Femur (tissue), 1 donor: ENCODE data around the gene ELOB.
"Not testable (repeated sequence)": the region's sequence is repeated elsewhere in the genome, so short reads cannot be mapped to it uniquely, and the experiment has no call there.

Experiments used
- DNase-seq: peaks from one replicate; pipeline ENCODE4 v3.0.0-alpha.2; 2017

ELOB gene

DNA sequence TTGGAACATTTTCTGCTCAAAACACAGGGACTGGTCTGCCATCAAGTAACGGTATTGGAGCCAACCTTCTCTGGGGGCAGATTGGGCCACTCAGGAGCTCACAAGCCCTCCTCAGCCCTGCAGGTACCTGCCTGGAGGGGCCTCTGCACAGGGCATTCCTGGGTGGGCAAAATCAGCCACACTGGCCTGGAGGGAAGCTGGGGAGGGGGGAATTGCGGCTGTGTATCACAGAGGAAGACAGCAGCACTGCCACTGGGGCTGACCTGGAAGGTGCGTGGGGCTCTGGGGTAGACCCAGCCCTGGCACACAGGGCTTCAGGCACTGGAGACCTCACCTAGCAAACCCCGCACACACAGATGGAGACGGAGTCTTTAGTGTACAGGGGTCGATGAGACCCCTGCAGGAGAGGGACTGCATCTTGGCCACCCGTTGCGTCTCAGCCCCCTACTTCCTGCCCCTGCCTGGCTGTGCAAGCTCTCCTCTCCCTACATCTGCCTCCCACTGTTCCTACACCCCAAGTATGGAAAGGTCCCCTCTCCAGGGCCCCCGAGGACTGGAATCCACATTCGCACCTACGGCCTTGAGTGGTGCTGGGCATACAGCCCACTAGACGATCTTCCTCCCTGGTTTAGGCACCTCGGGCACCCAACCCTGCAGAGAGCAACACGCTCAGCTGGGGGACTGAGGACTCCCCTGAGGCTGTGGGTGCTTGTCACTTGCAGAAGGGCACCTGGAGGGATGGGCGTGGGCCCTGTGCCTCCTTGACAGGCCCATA lies 31.8 kb downstream of the ELOB start:
- no peak for DNase-seq

DNA sequence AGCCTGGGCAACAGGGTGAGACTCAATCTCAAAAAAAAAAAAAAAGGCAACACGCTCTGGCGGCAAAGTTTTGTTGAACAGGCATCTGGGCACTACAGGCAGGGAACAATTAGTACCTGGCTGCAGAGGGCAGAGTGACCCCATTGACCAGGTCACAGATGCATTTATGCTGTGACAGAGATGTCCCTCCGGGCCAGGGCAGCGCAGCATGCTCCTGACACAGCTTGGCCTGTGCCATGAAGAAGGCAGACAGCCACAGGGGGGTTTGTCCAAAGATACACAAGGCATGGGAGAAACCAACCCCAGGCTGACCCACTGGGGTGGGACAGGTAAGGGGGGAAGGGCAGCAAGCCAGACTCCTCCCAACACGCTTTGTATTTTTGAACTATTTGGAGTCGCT lies 32.4 kb downstream of the ELOB start:
- no peak for DNase-seq

DNA sequence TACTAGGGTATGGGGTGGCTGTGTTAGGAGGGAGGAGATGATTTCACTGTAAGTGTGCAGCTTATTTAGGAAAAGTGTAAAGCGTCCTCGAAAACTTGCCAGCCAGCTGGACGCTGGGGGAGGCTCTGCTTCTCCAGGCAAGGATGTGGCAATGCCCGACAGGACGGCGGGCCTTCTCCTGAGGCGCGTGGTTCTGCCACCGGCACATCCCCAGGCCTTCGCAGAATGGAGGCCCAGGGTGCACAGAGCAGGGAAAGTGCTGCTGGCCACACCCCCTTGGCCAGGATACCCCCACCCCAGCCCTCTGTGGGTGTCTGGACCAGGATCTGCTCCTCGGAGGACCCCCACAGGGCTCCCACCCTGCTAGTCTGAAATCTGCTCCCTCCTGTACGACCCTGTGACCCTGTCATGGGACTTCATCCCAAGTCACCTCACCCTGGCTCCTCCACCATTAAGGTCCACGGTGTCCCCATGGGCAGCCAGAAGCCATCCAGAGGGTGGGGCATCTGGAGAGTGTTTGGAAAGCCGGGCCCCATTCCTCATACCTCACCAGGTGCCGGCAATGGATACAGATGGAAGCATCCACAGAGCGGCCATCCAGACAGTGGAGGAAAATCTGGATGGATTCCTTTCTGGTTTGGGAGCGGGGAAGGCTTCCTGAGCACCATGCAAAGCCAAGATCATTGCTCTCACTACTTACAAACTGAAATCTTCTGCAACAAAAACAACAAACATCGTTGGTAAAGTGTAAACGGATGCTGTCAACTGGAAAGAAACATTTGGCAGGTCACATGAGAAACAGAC lies 33.9 kb downstream of the ELOB start:
- DNase-seq: no peak

DNA sequence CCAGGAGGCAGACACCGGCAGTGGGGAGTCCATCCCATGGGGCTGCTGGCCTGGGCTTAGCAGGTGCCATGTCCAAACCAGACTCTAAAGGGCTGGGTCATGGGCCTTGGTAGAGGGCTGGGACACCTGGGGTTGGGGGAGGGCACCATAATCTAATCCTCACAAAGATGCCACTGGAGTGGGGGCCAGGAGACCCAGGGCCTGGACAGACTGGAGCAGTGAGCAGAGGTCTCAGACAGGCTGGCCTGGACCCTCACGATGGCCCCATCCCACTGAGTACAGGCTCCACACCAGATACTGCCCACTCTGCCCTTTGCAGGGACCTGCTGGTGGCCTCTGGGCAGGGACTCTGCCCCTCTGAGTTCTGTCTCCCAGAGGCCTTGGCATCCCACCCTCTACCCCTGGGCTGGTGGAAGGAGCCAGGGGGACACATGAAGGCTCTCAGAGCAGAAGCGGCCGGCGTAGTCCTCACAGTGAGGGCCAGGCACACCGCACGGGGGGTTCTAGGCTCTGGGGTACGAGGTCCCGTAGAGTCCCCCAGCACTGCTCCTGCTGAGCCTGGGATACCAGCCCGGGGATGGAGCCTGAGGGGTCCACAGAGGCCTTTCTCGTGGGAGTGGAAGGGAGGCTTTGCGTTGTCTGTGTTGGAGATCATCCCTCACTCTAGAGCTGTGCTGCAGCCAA lies 34.6 kb downstream of the ELOB start:
- no peak for DNase-seq

GRCh38 chr16:2741168-2741567 lies 35.9 kb downstream of the ELOB start:
- DNase-seq: no peak

GRCh38 chr16:2740476-2740875 lies 36.6 kb downstream of the ELOB start:
- no peak for DNase-seq

- no peak for DNase-seq
Observed at GRCh38 chr16:2739625-2740430, 37.3 kb downstream of the ELOB start.

DNA sequence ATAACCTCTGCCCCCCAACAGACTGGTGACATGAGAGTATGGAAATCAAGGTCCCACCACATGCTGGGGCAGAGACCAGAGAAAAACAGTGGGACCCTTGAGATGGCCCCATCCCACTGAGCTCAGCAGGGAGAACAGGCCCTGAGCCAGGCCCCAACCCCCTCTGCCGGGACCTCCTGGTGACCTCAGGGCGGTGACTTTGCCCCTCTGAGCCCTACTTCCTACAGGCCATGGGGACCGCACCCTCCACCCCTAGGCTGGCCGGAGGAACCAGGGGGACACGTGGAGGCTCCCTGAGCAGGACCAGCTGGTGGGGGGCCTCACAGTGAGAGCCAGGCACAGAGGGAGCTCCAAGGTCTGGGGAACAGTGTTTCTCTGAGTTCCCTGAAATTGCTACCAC lies 38.5 kb downstream of the ELOB start:
- DNase-seq: no peak

DNA sequence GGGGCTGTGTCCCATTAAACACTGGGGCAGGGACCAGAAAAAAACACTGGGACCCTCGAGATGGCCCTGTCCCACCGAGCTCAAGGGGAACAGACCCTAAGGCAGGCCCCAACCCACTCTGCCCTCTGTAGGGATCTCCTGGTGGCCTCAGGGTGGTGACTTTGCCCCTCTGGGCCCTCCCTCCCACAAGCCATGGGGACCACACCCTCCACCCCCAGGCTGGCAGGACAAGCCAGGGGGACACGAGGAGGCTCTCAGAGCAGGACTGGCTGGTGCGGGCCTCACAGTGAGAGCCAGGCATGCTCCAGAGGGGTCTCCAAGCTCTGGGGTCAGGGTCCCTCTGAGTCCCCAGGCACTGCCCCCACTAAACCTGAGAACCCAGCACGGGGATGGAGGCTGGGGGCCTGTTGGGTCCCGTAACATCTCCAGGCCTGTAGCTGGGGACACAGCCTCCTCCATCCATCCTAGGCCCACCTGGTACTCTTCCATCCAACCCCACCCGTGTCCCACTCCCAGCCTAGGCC lies 39.1 kb downstream of the ELOB start:
- DNase-seq: no peak

DNA sequence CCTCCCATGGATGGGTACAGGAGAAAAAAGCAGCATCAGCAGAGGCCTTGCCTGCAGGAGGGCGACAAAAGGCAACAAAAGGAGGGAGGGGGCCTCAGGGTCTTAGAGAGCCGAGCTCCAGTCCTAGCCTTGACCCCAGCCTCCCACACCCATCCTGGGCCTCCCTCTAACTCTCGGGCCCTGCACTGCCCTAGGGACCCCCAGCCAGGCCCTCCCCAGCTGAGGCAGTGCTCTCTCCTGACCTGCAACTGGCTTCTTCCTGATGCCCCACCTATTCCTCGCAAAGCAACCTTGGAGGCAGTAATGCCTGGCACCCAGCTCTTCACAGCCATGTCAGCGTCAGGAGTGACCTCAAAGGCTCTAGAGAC lies 39.9 kb downstream of the ELOB start:
- DNase-seq: no peak

DNA sequence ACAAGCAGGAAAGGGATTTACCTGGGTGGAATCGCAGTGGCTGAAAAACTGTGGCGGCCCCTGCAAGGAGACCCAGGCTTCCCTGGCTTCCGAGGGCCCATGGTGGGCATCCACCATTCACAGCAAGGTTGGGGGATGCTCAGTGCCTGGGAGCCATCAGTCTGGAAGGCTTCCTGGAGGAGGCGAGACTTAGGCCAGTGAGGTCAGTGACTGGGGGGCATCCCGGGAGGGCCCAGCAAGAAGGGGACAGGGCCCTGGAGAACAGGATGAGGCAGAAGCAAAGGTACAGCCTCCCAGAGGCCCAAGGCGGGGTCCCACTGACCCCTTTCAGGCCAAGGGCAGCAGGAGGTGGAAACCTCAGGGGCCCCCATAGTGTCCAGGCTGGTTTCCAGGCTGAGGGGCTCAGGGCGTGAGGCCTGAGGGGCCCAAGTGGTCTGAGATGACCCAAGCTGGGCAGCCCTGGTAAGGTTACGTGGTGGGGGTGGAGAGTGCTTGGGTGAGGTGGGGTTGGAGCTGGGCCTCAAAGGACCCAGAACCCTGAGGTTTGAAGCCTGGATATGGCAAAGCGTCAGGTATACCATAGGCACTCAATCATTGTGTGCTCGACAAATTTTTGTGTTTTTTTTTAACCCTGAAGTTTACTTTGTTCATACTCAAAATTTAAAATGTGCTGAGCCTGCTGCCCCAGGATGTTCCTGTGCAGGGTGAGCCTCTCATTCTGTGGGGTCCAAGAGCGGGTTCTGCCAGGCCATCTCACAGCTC lies 40.4 kb downstream of the ELOB start:
- DNase-seq: no peak

- DNase-seq: no peak
Observed at GRCh38 chr16:2734844-2735515, 42.1 kb downstream of the ELOB start.

GRCh38 chr16:2728034-2728433 lies 49.0 kb downstream of the ELOB start:
- no peak for DNase-seq

DNA sequence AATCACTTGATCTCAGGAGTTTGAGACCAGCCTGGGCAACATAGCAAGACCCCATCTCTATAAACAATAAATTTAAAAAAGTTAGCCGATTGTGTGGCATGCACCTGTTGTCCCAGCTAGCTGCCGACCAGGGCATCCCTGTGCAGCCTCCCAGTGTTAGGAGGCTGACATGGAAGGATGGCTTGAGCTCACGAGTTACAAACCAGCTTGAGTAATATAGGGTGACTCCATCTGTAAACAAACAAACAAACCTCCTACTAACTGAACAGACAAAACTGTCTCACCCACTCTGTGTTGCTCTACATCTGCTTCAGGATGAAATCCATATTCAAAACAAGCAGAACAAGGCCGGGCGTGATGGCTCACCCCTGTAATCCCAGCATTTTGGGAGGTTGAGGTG lies 50.2 kb downstream of the ELOB start:
- DNase-seq: no peak

GRCh38 chr16:2724816-2725348 lies 52.2 kb downstream of the ELOB start:
- DNase-seq: no peak

DNA sequence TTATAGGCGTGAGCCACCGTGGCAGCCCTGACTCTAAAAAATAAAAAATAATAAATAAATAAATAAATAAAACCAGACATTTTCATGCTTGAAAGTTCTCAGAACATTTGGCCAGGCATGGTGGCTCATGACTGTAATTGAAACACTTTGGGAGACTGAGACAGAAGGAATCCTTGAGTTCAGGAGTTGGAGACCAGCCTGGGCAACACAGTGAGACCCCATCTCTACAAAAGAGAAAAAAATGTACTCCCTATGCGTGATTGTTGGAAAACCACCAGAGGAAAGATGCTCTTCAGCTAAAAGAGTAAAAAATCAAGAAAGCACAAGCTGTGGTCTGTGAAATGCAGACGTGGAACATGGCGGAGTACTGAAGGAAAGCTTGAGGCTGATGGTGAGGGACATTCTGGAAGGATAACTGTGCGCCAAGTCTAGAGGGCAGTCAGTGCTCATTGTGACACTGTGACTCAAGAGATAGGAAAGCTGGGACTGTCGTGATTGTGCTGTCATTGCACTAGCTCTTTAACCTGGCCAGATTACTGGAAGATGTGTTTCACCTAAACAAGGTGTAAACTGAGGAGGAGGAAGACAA lies 52.9 kb downstream of the ELOB start:
- no peak for DNase-seq

- not testable (repeated sequence) for DNase-seq
Observed at GRCh38 chr16:2721634-2722173, 55.4 kb downstream of the ELOB start.
